Activated effector memory CD4-positive, alpha-beta T cell treated with anti-CD3 and anti-CD28 coated beads, Interleukin-2, amount 50 U/mL, for 16 hours (primary cell): ENCODE results near the gene CERK.

Experiments used
- DNase-seq: peaks from one replicate; pipeline ENCODE4 v3.0.0-alpha.2; 2020

Gene CERK

GRCh38 chr22:46697811-46698515 is 40.1 kb downstream of the CERK start:
- DNase-seq, result no peak

GRCh38 chr22:46696614-46697013 is 41.4 kb downstream of the CERK start:
- DNase-seq, result no peak

GRCh38 chr22:46696229-46696518 is 41.9 kb downstream of the CERK start:
- no peak for DNase-seq

GRCh38 chr22:46695346-46696228 is 42.5 kb downstream of the CERK start:
- DNase-seq, result no peak

GRCh38 chr22:46694416-46695170 is 43.5 kb downstream of the CERK start:
- DNase-seq, result no peak

DNA sequence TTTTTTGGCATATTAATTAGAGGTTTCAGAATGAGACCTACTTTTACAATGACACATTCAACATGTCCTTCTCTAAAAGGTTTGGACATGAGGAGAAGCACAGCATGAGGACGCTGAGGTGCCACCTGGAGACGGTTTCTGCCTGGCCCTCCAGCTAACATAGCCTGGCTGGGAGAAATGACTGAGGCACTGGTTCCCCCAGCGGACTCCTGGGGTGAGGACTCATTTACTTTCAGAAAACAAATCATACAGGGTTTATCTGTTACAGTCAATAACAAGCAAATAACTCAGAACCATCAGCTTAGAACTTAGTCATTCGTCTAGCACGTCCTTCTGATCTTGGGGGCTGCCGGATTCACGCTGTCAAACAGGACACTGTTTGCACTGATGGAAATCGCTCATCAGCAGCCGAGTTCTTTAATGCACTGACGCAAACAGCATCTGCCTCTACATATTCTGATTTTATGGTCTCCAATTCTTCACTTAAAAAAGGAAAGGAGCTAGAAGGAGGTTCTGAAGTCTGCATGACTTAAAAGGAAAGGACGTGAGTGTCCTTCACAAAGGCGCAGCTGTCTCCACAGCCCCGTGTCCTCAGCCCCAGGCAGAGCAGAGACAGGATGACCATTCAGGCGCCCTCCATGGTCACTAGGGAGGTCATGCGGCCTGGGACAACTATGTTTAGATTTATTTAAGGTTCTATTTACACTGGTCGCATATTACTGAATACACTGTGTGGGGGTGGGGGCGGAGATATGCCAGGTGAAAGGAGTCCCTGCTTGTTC is 44.2 kb downstream of the CERK start:
- DNase-seq, result no peak

DNA sequence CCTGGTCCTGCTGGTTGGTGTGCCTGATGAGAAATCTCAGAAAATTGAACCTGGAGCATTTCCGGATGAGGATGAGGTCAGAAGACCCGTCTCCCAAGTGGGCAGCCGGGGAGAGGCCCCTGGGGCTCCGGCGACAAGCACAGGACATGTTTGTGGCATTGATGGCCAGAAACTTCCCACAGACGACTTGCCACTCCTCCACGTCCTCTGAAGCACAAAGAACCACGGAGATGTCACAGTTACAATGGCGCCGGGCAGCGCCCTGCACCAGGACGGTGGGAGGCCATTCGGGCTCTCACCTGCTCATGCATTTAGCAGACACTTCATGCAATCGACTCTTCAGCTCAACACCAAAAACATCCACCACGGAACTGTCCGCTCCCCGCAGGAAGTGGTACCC is 46.5 kb downstream of the CERK start:
- no peak for DNase-seq

DNA sequence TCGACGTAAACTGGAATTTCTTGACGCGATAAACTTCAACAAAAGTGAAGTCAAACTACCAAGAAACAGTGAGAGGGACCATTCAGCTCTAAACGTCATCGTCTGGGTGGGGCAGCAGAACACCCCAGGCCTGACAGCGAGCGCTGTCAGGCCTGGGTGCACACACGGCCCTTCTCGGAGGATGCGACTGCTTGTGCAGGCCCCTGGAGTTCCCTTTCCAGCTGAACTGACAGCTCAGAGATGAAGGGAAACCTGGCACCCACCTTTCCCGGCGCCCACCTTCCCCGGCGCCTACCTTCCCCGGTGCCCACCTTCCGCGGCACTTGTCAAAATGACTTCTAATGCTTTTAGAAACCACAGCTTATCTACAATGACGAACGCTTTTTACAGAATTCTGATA is 47.9 kb downstream of the CERK start:
- DNase-seq, result no peak

DNA sequence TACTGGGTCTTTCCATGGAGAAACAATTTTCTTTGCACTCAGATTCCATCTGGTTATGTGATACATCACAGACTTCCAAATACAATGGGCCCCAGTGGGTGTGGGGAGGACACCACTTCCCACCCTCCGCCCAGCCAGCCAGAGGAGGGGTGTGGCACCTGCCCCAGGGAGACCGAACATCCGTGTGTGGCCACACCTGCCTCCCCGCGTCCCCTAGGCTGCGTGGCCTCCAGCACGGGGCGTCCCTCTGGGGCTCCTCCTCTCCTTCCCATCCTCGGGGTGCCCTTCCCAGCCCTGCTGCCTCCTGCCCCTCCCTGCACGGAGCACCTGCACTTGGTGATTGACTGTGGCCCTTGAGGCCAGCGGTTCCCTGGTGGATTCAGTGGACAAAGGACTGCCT is 49.1 kb downstream of the CERK start:
- no peak for DNase-seq

- no peak for DNase-seq
Observed at GRCh38 chr22:46687460-46687859, 50.6 kb downstream of the CERK start.

DNA sequence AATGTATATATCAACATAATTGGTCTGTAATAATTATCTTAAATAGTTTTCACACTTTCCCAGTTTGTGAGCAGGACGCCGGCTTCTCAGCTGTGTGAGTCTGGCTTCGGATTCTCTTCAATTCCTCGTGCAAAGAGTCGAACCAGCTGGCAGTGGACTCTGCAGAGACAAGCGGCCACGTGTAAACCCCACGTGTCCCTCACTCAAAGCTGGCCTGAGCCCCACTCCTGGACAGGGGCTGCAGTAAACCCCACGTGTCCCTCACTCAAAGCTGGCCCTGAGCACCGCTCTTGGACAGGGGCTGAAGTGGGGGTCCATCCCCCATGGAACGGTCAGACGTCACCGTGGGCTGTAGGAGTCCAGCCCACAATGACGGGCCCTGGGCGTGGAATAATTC is 51.0 kb downstream of the CERK start:
- no peak for DNase-seq

- DNase-seq, result no peak
Observed at GRCh38 chr22:46686221-46687047, 51.6 kb downstream of the CERK start.

- no peak for DNase-seq
Observed at GRCh38 chr22:46684706-46685105, 53.3 kb downstream of the CERK start.

GRCh38 chr22:46682011-46682731 is 55.9 kb downstream of the CERK start:
- no peak for DNase-seq

GRCh38 chr22:46681010-46681409 is 57.0 kb downstream of the CERK start:
- no peak for DNase-seq

- DNase-seq, result no peak
Observed at GRCh38 chr22:46679706-46680269, 58.3 kb downstream of the CERK start.

- no peak for DNase-seq
Observed at GRCh38 chr22:46678785-46679700, 59.0 kb downstream of the CERK start.

GRCh38 chr22:46678003-46678657 is 59.9 kb downstream of the CERK start:
- DNase-seq, result no peak

- no peak for DNase-seq
Observed at GRCh38 chr22:46677323-46678002, 60.6 kb downstream of the CERK start.
